Activated naive CD8-positive, alpha-beta T cell (primary cell): ENCODE results near the gene NR2C2.
"Not testable (repeated sequence)": the region's sequence is repeated elsewhere in the genome, so short reads cannot be mapped to it uniquely, and the experiment has no call there.

Experiments
- H3K27ac Mint-ChIP-seq: one replicate; pipeline ENCODE4 v1.8.0; 2021; ENCODE audit warnings: mixed read lengths
- H3K27me3 Mint-ChIP-seq: one replicate; pipeline ENCODE4 v1.8.0; 2021; ENCODE audit warnings: mixed read lengths
- H3K36me3 Mint-ChIP-seq: one replicate; pipeline ENCODE4 v1.8.0; 2021; ENCODE audit warnings: mixed read lengths
- H3K4me1 Mint-ChIP-seq: one replicate; pipeline ENCODE4 v1.8.0; 2021; ENCODE audit warnings: low read depth, mixed read lengths
- H3K4me3 Mint-ChIP-seq: one replicate; pipeline ENCODE4 v1.8.0; 2021; ENCODE audit warnings: mild to moderate bottlenecking, mixed read lengths
- H3K9me3 Mint-ChIP-seq: one replicate; pipeline ENCODE4 v1.8.0; 2021; ENCODE audit warnings: low read depth, mixed read lengths

NR2C2 gene

DNA sequence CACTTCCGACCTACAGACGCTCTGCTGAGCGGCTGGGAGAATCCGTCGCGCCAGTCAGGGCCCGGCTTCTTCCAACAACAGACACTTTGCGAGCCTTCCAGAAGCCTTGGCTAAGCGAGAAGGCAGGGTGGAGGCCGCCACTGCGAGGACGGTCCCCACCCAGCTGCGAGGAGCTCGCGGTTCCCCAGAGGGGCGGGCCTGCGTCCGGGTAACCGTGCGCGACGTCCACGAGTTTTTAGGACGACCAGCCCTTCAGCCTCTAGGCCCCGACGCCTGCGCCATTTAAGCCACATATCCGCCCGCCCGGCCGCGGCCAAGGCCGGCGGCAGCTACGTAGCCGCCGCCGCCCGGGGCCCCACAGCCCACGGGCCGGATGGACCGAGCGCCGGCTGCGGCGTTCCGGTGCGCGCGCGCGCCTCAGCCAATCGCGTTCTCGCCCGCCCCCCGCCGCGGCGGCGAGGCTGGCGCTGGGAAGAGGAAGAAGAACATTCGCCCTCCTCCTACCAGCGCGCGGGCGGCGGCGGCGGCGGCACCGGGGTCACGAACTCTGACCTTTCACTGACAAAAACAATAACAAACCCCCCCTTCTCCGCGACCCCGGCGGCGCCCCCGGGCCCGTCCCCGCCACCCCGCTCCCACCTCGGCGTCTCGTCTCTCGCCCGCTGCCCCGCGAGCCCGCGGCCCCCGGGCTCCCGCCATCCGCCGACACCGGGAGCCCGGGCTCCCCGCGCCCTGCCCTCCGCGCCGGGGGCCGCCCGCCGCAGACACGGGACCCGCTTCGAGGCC, at the start of gene NR2C2:
TSS of gene NR2C2 (plus strand) at position 484 of the 786 bp plus-strand sequence. CDS start 56,332 bp downstream, outside the sequence.
- Mint-ChIP-seq H3K9me3 (no peaks in the 10 kb centered on the region), H3K27ac (peak within 1 kb of the TSS; percentile 100), H3K27me3 (no peaks in the 10 kb centered on the region), H3K4me1 (peaks cover 54% of the 10 kb centered on the region), H3K4me3 (peak within 1 kb of the TSS; percentile 99), H3K36me3 (peaks cover 5% of the 10 kb centered on the region)

DNA sequence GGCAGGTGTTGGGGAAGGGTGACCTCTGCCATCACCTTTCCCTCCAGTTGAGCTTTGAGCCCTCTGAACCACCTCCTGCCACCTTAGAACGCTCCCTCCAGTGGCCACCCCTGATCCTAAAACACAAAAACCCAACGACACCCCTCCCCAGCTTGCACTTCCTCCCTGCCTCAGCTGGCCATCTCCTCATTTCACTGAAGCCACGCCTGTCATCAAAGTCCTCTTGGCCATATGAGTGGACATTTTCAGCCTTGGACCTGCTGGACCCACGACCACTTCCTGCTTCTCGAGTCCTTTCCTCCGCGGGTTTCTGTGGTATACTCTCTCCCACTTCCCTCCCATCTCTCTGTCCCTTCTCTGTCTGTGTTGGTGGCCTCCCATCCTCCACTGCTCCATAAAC, 48.5 kb upstream of the NR2C2 start:
- Mint-ChIP-seq H3K4me1 (peaks cover 1% of the 10 kb centered on the region), H3K9me3 (no peaks in the 10 kb centered on the region)

DNA sequence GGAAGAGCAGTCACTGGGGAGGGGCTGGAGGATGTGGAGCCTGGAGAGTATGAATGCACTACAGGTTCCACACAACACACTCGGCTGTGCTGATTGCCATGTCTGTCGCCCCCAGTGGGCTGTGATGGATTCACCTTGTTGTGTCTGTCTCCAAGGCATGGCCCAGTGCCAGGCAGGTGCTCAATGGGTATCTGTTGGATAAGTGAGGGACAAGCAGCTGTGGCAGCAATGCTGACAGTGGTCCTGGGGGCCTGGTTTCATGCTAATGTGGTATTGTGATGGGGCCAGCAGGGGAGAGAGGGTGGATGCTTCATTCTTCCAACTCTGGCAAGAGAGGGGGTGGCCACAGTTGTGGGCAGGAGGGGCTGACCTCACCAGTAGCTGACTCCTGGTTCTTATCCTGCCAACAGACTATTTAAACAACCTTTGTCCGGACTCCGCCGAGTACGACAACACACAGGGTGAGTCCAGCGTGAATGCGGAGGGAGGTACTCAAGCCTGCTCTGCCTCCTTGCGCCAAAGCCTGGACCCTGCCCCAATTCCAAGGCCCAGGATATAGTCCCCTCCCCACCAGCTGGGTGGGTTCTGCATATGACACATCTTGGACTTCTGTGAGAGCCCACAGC, 47.3 kb upstream of the NR2C2 start:
- Mint-ChIP-seq H3K36me3 (peaks cover 2% of the 10 kb centered on the region), H3K27ac (no peak overlapping the region)

More for the DNA sequence above, 48.5 kb upstream of the NR2C2 start:
- no peak overlapping the region for H3K4me3 Mint-ChIP-seq
- H3K36me3 Mint-ChIP-seq = no peaks in the 10 kb centered on the region
- H3K27me3 Mint-ChIP-seq = peaks cover 2% of the 10 kb centered on the region
- H3K27ac Mint-ChIP-seq = no peak overlapping the region

DNA sequence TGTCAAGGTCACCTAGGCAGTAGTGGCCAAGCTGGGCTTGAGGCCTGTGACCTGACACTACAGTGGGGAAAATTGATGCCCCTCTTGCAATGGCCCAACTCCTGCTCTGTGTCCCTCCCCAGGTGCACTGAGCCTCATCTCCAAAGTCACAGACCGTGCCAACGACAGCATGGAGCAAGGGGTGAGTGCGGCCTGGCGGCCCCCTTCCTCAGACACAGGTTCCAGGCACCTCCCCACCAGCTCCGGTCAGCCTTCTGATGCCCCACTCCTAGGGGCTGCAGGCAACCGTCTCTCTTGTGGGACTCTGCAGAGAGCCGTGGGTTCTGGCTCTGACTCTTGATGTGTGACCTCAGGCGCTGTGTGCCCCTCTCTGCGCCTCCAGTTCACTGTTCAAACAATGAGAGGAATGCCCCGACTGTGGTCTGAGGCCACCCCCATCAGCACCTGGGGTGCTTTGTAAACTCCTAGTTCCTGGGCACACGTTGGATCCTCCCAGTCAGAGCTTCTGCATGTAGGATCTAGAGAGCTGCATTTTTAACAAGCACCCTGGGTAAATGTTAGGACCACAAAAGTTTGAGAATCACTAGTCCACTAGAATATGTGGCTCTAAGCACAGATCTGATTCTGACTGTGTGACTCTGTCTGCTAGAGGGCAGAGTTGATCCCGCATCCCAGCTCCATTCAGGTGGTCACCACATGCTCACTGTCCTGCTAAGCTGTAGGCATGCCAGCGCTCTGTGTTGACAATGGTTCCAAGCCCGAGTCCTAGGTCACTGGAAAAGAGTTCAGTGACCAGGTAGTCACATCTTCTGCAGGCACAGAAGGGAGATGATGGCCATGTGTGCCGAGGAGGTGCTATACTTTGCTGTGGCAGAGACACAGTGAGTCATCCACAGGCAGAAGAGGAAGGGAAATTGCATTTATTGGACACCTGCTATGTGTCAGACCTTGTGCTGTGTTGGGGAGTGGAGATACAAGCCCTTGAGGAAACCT, 46.2 kb upstream of the NR2C2 start:
- H3K27me3 Mint-ChIP-seq = peaks cover 2% of the 10 kb centered on the region
- H3K9me3 Mint-ChIP-seq = peaks cover 8% of the 10 kb centered on the region
- no peak overlapping the region for H3K4me3 Mint-ChIP-seq
- peaks cover 1% of the 10 kb centered on the region for H3K4me1 Mint-ChIP-seq
- H3K27ac Mint-ChIP-seq = no peak overlapping the region
- peaks cover 3% of the 10 kb centered on the region for H3K36me3 Mint-ChIP-seq

More for the DNA sequence above, 47.3 kb upstream of the NR2C2 start:
- Mint-ChIP-seq H3K9me3 (peaks cover 3% of the 10 kb centered on the region), H3K4me1 (peaks cover 1% of the 10 kb centered on the region), H3K27me3 (peaks cover 2% of the 10 kb centered on the region), H3K4me3 (no peak overlapping the region)

DNA sequence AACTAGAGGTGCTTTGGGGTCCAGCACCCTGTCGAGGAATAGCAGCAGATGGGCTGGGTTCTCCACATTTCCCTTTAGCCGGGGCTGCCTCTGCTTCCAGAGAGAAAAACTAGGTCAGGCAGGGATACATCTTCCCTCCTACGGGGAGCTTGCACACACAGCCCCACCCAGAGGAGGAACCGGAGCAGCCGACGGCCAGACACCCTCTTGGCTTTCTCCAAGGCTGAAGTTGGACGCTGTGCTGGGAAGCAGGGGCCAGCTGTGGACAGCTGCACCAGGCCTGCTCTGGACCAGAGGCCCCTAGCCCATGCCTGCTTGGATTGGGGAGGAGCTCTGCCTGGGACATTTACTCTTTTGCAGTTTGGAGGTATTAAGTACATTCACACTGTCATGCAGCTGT, 44.7 kb upstream of the NR2C2 start:
- Mint-ChIP-seq H3K27me3 (peaks cover 2% of the 10 kb centered on the region), H3K36me3 (peaks cover 3% of the 10 kb centered on the region), H3K27ac (no peak overlapping the region), H3K4me3 (no peak overlapping the region), H3K4me1 (peaks cover 1% of the 10 kb centered on the region), H3K9me3 (peaks cover 8% of the 10 kb centered on the region)

DNA sequence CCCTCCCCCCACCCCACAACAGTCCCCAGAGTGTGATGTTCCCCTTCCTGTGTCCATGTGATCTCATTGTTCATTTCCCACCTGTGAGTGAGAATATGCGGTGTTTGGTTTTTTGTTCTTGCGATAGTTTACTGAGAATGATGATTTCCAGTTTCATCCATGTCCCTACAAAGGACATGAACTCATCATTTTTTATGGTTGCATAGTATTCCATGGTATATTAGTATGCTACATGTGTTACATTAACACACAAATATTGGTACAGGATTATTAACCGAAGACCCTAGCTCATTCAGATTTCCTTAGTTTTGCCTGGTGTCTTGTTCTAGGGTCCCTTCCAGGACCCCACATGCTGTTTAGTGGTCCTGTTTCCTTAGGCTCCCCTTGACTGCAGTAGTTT, 43.9 kb upstream of the NR2C2 start:
- H3K27ac Mint-ChIP-seq, H3K4me3 Mint-ChIP-seq, H3K36me3 Mint-ChIP-seq, H3K4me1 Mint-ChIP-seq, H3K27me3 Mint-ChIP-seq, H3K9me3 Mint-ChIP-seq: not testable (repeated sequence)

DNA sequence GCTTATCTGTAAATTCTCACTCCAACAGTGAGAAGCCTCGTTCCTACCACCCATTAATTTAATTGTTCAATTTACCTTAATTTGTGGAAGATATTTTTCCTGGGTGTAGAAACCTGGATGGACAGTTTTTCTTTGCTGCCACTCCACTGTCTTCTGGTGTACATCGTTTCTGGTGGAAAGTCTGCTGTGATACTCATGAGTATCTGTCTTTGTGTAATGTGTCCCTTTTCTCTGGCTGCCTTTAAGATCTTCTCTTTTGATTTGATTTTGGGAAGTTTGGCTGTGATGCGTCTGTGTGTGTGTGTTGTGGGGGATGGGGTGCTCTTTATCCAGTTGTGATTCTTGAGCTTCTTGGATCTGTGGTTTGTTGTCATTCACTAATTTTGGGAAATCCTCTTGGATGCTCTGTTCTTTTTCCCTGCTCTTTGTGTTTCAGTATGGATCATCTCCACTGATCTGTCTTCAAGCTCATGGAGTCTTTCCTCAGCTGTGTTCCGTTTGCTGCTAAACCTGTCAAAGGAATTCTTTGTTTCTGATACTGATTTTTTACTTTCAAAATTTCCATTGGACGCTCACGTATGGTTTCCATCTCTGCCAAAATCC, 42.2 kb upstream of the NR2C2 start:
- Mint-ChIP-seq H3K27me3 (no peaks in the 10 kb centered on the region), H3K27ac (no peak overlapping the region), H3K4me1 (no peaks in the 10 kb centered on the region), H3K9me3 (peaks cover 8% of the 10 kb centered on the region), H3K4me3 (no peak overlapping the region), H3K36me3 (peaks cover 3% of the 10 kb centered on the region)

DNA sequence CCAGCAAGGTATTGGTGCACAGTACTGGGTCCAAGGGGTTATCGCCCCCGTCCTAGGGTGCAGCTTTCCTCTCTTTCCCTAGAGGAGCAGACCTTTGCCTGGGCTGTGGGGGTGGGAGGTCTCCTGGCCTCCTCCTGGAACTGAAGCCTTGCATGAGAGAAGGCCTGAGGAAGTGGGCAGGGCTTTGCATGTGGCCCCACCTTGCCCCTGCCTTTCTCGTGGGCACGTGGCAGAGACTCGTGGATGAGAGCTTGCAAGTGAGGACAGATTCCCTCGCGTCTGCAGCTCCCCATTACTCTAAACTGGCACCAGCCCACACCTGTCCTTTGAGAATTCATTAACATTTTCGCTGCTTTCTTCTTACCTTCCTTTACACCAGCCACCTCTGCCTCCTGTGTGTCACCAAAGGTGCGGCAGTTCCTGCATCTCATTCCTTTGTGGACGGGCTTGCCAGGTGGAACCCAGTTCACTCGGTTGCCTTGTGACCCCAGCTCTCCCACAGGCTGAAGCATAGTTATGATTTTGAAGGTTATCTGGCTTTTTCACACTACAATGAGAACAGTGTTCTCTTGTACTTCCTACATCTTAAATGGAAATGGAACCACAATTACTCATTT, 40.9 kb upstream of the NR2C2 start:
- no peak overlapping the region for H3K4me3 Mint-ChIP-seq
- H3K36me3 Mint-ChIP-seq = peaks cover 3% of the 10 kb centered on the region
- H3K27ac Mint-ChIP-seq = no peak overlapping the region
- H3K9me3 Mint-ChIP-seq = peaks cover 8% of the 10 kb centered on the region
- no peaks in the 10 kb centered on the region for H3K4me1 Mint-ChIP-seq
- no peaks in the 10 kb centered on the region for H3K27me3 Mint-ChIP-seq

DNA sequence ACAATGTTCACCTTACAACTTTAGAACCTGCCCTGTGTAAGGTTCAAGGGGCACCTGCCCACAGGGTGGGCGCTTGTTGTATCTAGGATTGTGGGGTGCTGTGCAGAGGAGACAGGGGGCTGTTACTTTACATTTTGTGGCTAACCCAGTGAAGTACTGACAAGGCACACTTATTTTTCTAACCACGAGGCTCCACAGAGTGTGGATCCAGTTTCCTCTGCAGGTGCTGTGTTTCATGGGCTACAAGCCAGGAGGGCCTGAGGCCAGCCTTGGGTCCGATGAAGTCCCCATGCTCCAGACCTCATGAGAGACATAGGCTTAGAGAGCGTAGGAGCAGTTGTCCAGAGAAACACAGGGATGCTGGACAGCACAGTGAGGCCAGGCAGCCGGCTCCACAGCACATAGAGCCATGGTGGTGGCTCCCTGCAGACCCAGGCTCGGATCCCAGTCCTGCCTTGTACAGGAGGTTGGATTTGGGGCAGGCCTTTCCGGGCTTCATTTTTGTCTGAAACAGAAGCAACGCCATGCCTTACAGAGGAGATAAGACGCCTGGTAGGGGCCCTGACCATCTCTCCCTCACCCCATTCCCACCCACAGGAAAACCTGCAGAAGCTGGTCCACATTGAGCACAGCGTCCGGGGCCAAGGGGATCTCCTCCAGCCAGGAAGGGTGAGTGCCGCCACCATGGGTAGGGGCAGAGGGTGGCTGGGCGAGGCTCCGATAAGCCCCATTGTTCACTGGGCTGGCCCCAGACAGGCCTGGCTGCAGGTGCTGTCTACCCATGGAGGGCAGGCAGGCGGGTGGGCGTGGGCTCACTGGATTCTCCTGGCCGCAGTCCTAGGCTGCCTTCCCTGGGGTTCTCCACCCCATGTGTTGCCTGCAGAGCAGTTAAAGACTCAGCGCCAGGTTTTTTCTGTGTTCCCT, 40.1 kb upstream of the NR2C2 start:
- Mint-ChIP-seq H3K9me3 (peaks cover 8% of the 10 kb centered on the region), H3K27ac (no peak overlapping the region), H3K36me3 (peaks cover 3% of the 10 kb centered on the region), H3K4me1 (no peaks in the 10 kb centered on the region), H3K27me3 (peaks cover 1% of the 10 kb centered on the region), H3K4me3 (no peak overlapping the region)

DNA sequence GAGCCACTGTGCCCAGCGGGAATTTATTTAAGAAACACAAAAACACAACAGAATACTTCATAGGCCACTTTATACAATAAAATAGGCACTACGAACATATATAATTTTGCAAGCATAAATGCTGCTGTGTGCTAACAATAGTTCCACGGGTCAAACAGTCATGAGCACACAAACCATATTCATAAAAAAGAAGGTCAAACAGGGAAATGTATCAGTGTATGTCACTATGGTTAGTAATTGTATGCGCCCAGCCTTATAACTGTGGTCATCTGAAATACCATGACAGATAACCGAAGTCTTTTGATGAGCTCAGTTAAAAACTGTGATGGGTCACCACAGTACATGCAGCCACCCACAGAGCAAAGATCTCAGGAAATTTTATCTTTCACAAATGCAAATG, 38.1 kb upstream of the NR2C2 start:
- no peaks in the 10 kb centered on the region for H3K4me1 Mint-ChIP-seq
- peaks cover 3% of the 10 kb centered on the region for H3K36me3 Mint-ChIP-seq
- H3K27me3 Mint-ChIP-seq = peaks cover 1% of the 10 kb centered on the region
- H3K4me3 Mint-ChIP-seq = no peak overlapping the region
- H3K27ac Mint-ChIP-seq = no peak overlapping the region
- H3K9me3 Mint-ChIP-seq = peaks cover 8% of the 10 kb centered on the region

DNA sequence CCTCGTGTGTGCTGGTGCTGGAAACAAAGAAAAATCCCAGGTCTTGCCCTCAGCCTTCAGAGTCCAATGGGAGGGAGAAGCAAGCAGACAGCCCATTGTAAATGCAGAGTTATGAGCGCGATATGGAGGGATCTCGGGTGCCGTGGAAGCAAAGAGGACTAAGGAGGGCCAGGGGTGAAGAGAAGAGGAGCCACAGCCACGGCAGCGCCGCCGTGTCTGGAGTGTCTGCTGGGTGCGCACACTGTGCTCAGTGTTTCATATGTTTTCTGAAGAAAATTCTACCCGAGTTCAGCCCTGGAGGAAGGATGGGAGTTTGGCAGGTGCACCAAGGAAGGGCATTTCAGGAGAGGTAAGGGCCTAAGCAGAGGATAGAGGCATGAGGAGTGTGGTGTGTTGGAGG, 35.7 kb upstream of the NR2C2 start:
- H3K4me1 Mint-ChIP-seq = no peaks in the 10 kb centered on the region
- no peak overlapping the region for H3K27ac Mint-ChIP-seq
- no peaks in the 10 kb centered on the region for H3K36me3 Mint-ChIP-seq
- no peak overlapping the region for H3K4me3 Mint-ChIP-seq
- no peaks in the 10 kb centered on the region for H3K9me3 Mint-ChIP-seq
- peaks cover 1% of the 10 kb centered on the region for H3K27me3 Mint-ChIP-seq

DNA sequence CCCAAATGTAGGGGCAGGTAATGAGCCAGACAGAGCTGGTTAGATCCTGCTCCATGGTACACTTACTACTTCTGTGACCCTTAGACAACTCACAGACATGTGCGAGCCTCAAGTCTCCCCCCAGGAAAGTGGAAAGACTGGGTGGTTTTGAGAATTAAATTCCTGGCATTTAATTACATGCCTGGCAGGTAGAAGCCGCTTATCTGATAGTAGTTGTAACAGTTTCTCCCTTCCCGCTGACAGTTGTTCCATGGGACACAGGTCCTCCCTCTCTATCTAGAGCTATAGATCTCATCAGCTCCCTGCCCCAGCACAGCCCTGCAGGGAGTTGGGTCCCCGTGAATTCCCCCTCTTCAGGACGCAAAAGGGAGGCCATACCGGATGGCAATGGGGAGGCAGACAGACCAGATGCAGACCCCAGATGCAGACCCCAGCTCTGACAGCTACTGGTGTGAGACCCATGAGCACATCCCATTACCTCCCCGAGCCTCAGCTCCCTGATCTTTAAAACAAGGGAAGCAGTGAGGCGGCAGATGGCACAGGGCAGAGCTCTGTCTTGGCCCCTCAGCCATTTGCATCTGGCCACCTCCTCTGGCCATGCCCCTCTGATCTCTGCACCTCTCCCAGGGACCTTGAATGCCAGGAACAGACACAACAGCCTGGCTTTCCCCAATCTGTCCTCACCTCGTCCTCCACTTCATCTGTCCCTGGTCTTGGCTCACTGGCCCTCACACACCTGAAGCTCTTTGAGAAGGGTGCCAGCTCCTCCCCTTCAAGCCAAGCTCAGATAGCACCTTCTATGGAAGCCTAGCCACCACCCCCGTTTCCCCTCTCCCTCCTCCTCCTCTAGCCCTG, 34.1 kb upstream of the NR2C2 start:
- Mint-ChIP-seq H3K27me3 (peaks cover 1% of the 10 kb centered on the region), H3K36me3 (no peaks in the 10 kb centered on the region), H3K4me3 (no peak overlapping the region), H3K27ac (no peak overlapping the region), H3K9me3 (no peaks in the 10 kb centered on the region), H3K4me1 (no peaks in the 10 kb centered on the region)
